ENCODE data around the gene C12orf54. TPM values are rescaled to one million over a fixed set of nuclear protein-coding genes. Genes with fewer than 3 reads are reported as not detected.
"Not testable (repeated sequence)": the region's sequence is repeated elsewhere in the genome, so short reads cannot be mapped to it uniquely, and the experiment has no call there.

C12orf54 gene
- total RNA-seq, 2 experiments from 2014 or later = not detected

- POLR2A ChIA-PET, CTCF ChIA-PET: not testable (repeated sequence)
These were observed 18.0 kb downstream of the C12orf54 start for GRCh38 chr12:48500281-48500680.

- POLR2A ChIA-PET, CTCF ChIA-PET: not testable (repeated sequence)
These were observed 24.5 kb downstream of the C12orf54 start for GRCh38 chr12:48506836-48507235.

- ChIA-PET POLR2A (no interaction called here), CTCF (no interaction called here)
These were observed 26.7 kb downstream of the C12orf54 start for GRCh38 chr12:48508987-48509386.

- CTCF ChIA-PET = no interaction called here
- POLR2A ChIA-PET = no interaction called here
These were observed 27.8 kb downstream of the C12orf54 start for GRCh38 chr12:48510111-48510510.

GRCh38 chr12:48512855-48513254 lies 30.6 kb downstream of the C12orf54 start:
- CTCF ChIA-PET = interaction anchor here (1.8 kb wide), 1 partner anchor 29 kb away, joined by 4 read pairs; no protein-coding TSS in a partner anchor

GRCh38 chr12:48514728-48515127 lies 32.4 kb downstream of the C12orf54 start:
- CTCF ChIA-PET = no interaction called here
- POLR2A ChIA-PET = no interaction called here

More at GRCh38 chr12:48512855-48513254, 30.6 kb downstream of the C12orf54 start:
- POLR2A ChIA-PET = no interaction called here

- CTCF ChIA-PET, POLR2A ChIA-PET: not testable (repeated sequence)
These were observed 38.1 kb downstream of the C12orf54 start for GRCh38 chr12:48520381-48520780.

GRCh38 chr12:48525332-48525731 lies 43.0 kb downstream of the C12orf54 start, which contains the start of gene OR8S1:
OR8S1 (plus strand) TSS chr12:48525632; CDS start chr12:48525632, 0 bp downstream.
- CTCF ChIA-PET = interaction anchor here (0.7 kb wide), 1 partner anchor 53 kb away, joined by 3 read pairs; no protein-coding TSS in a partner anchor
- POLR2A ChIA-PET = no interaction called here

- POLR2A ChIA-PET = no interaction called here
- CTCF ChIA-PET = no interaction called here
These were observed 45.8 kb downstream of the C12orf54 start for GRCh38 chr12:48527891-48528670.

- POLR2A ChIA-PET = no interaction called here
These were observed 50.3 kb downstream of the C12orf54 start for GRCh38 chr12:48532601-48533000.

GRCh38 chr12:48536602-48537001 lies 54.3 kb downstream of the C12orf54 start:
- CTCF ChIA-PET = no interaction called here
- POLR2A ChIA-PET = no interaction called here

More at GRCh38 chr12:48532601-48533000, 50.3 kb downstream of the C12orf54 start:
- CTCF ChIA-PET = no interaction called here

GRCh38 chr12:48542300-48542928 lies 60.1 kb downstream of the C12orf54 start:
- POLR2A ChIA-PET = no interaction called here
- CTCF ChIA-PET = interaction anchor here (0.7 to 4.3 kb wide), 8 partner anchors 31 to 253 kb away, joined by 3 to 30 read pairs (median 3); no protein-coding TSS in a partner anchor

- CTCF ChIA-PET = interaction anchor here (1.0 kb wide), 1 partner anchor 72 kb away, joined by 4 read pairs; no protein-coding TSS in a partner anchor
- POLR2A ChIA-PET = no interaction called here
These were observed 63.7 kb downstream of the C12orf54 start for GRCh38 chr12:48545833-48546469.

Other genes with a start within 250 kb of the C12orf54 start
- gene ZNF641, start 131.6 kb upstream of the C12orf54 start, total RNA-seq = 10 to 100 TPM in 1 of 2 experiments, 1 to 10 TPM in 1; 7.3 to 10.1 TPM
- gene ANP32D, start 9.9 kb upstream of the C12orf54 start, total RNA-seq = not detected
- not detected for gene OR8S1, start 43.1 kb downstream of the C12orf54 start, total RNA-seq
- not detected for gene LALBA, start 87.5 kb downstream of the C12orf54 start, total RNA-seq
- gene KANSL2, start 199.7 kb downstream of the C12orf54 start, total RNA-seq = 10 to 100 TPM; 57.2 to 59.6 TPM
- gene CCNT1, start 234.2 kb downstream of the C12orf54 start, total RNA-seq = 10 to 100 TPM; 67.3 to 68.1 TPM

Data from activated CD8-positive, alpha-beta memory T cell treated with anti-CD3 and anti-CD28 coated beads for 36 hours (primary cell).